Aorta (tissue), 5 donors: ENCODE results near the gene CDH20. TPM values are rescaled to one million over a fixed set of nuclear protein-coding genes. Genes with fewer than 3 reads are reported as not detected.

ENCODE experiments used
- ATAC-seq: fragments of 200-7000 bp; cut with Tn5 transposase; one replicate; pipeline ENCODE4 v1.9.1; 2022; ENCODE audit warnings: moderate library complexity; ENCODE audit not compliant: low FRiP score
- DNase-seq, 2 donors: peaks; one replicate each; pipeline ENCODE4 v3.0.0-alpha.2; 2020
- H3K27ac ChIP-seq, 2 donors: one replicate each; pipeline ENCODE4 v1.5.1; 2013; ENCODE audit warnings: low read length in 2 of 2, mild to moderate bottlenecking in 2 of 2, moderate library complexity in 2 of 2, control low read depth in 1 of 2, inconsistent platforms in 1 of 2, low read depth in 1 of 2
- H3K27me3 ChIP-seq, 2 donors: one replicate each; pipeline ENCODE4 v1.6.1; 2013; ENCODE audit warnings: control low read depth in 1 of 2, low read length in 1 of 2, mild to moderate bottlenecking in 1 of 2, moderate library complexity in 1 of 2; ENCODE audit not compliant: insufficient read depth in 2 of 2, control insufficient read depth in 1 of 2
- H3K36me3 ChIP-seq, 2 donors: one replicate each; pipeline ENCODE4 v1.6.1; 2013; ENCODE audit warnings: control low read depth in 1 of 2, low read length in 1 of 2, mild to moderate bottlenecking in 1 of 2; ENCODE audit not compliant: insufficient read depth in 2 of 2, control insufficient read depth in 1 of 2
- H3K4me1 ChIP-seq, 2 donors: one replicate each; pipeline ENCODE4 v1.6.1; 2013; ENCODE audit warnings: low read length in 2 of 2, control low read depth in 1 of 2, mild to moderate bottlenecking in 1 of 2, moderate library complexity in 1 of 2; ENCODE audit not compliant: insufficient read depth in 2 of 2, control insufficient read depth in 1 of 2
- H3K4me3 ChIP-seq, 2 donors: one replicate each; pipeline ENCODE4 v1.5.1; 2013; ENCODE audit warnings: low read length in 2 of 2, control low read depth in 1 of 2, mild to moderate bottlenecking in 1 of 2
- H3K9me3 ChIP-seq: one replicate; pipeline ENCODE4 v1.6.1; 2013; ENCODE audit warnings: mild to moderate bottlenecking, low read length; ENCODE audit not compliant: control insufficient read depth
- WGBS, 2 donors: extraction: QIAGEN DNeasy Blood & Tissue Kit; methylation state at CpG; one replicate each; pipeline ENCODE4 v1.1.7; 2013; 5-methylcytosine and 5-hydroxymethylcytosine counted together
- intact Hi-C, 2 donors: fragments of 100-400 bp; cut with DNase I; formaldehyde crosslinking; loops; one replicate each; pipeline versions ENCODE4 v1.14.2 to v1.15.0; 2022
- long read RNA-seq, 2 donors: library from polyadenylated mRNA; unstranded; transcript quantifications; one replicate each; pipeline ENCODE4 v2.0.0, GENCODE V29; 2020 to 2021
- polyA plus RNA-seq, 2 donors: library from polyadenylated mRNA; stranded (reverse); fragments of 200-250 nt; gene quantifications; one replicate each; pipeline ENCODE4 v1.2.3, GENCODE V29; 2013
- total RNA-seq, 2 donors: library from RNA; stranded (reverse); fragmentation: NEBNext Ultra II Directional; extraction: Animal tissue kit (Norgen Biotek cat#: 25700); gene quantifications; one replicate each; pipeline ENCODE4 v1.2.1, GENCODE V29; 2021
- donor health status: healthy with polysubstance abuse.
- donor health status: Bipolar disorder and iron deficiency.
- donor health status: DM: no; HTN: no; CAD: no.
- donor health status: DM: no; HTN: no; CAD: no.
- donor health status: DM: yes; HTN: yes; CAD: no.

CDH20 gene
- total RNA-seq (not detected), polyA plus RNA-seq (under 1 TPM in 1 of 2 donors, not detected in 1; 0.10 TPM)
- long read RNA-seq, donor 1, partial matches to known transcripts: 0 of 1 reads
- long read RNA-seq, donor 1, other reads (novel, unspliced or antisense): 1 of 1 reads
- long read RNA-seq, donor 2, partial matches to known transcripts: 0 of 7 reads
- long read RNA-seq, donor 2, other reads (novel, unspliced or antisense): 7 of 7 reads

DNA sequence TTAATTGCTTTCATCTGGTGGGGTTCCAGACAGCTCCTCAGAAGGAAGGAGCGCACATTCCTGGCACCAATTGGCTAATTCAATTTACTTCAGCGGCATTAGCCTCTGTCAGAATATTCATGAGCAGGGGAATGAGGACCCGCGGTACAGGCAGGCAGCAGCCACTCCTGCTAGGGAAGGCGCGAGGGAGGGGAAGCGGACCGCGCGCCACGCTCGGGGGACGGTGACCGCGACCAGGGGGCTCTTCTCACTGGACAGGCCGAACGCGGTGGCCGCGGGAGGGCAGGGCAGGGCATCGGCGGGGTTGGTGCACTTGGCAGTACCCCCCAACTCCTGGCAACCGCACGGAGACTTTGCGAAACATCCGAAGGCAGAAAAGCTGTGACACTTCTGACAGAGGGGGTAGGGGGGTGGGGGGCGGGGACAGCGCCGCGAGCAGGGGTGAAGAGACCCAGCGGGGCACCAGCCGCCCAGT is at the start of gene CDH20:
Gene CDH20 (plus strand): TSS at position 160 of the 475 bp plus-strand sequence.
- Histone ChIP-seq H3K9me3 (no peaks in the 10 kb centered on the region), H3K4me1 (no peaks in the 10 kb centered on the region), H3K27me3 (no peaks in the 10 kb centered on the region), H3K4me3 (no peak within 1 kb of the TSS), H3K36me3 (no peaks in the 10 kb centered on the region), H3K27ac (no peak within 1 kb of the TSS)
- ATAC-seq (no peak), DNase-seq (no peak)
- intact Hi-C loops: no loop called here
- 2 to 3% methylated on average over 26 to 32 of the region's 32 CpGs for WGBS, 2 donors

- DNase-seq: no peak
- Histone ChIP-seq H3K4me3 (no peak overlapping the region), H3K27me3 (no peaks in the 10 kb centered on the region), H3K27ac (no peak overlapping the region), H3K36me3 (no peaks in the 10 kb centered on the region), H3K4me1 (no peaks in the 10 kb centered on the region), H3K9me3 (peaks cover 3% of the 10 kb centered on the region)
- no peak for ATAC-seq
- intact Hi-C loops: no loop called here
- 79 to 82% methylated on average over 4 of the region's 4 CpGs for WGBS, 2 donors
Observed at GRCh38 chr18:61284039-61284438, 49.2 kb upstream of the CDH20 start.

DNA sequence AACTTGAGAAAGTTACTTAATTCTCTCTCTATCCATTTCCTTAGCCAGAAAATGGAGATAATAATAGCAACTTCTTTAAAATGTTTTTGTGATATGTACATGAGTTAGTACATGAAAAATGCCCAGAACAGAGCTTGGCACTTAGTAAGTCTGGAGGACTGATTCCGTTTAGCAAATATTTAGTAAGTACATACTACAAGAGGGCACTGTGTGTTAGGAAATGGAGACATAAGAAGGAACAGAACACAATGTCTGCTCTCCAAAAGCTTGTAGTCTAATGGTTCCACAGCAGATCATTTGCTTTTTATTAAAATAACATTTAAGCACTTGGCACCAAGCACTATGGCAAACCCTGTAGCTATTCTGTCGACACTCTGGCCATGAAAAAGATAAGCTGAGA is 47.5 kb upstream of the CDH20 start:
- peaks cover 2% of the 10 kb centered on the region for H3K9me3 ChIP-seq
- WGBS, 2 donors: 26 to 27% methylated on average over 2 of the region's 2 CpGs
- no peak for DNase-seq
- intact Hi-C loops: no loop called here
- no peak overlapping the region for H3K27ac ChIP-seq
- no peak for ATAC-seq
- no peaks in the 10 kb centered on the region for H3K27me3 ChIP-seq
- H3K36me3 ChIP-seq: no peaks in the 10 kb centered on the region
- H3K4me1 ChIP-seq: no peaks in the 10 kb centered on the region
- H3K4me3 ChIP-seq: no peak overlapping the region

GRCh38 chr18:61286867-61287266 is 46.4 kb upstream of the CDH20 start:
- Histone ChIP-seq H3K9me3 (peaks cover 2% of the 10 kb centered on the region), H3K4me1 (no peaks in the 10 kb centered on the region), H3K27ac (no peak overlapping the region), H3K4me3 (no peak overlapping the region), H3K27me3 (no peaks in the 10 kb centered on the region), H3K36me3 (no peaks in the 10 kb centered on the region)
- intact Hi-C loops: no loop called here
- DNase-seq (no peak), ATAC-seq (no peak)
- 70 to 76% methylated on average over 4 of the region's 4 CpGs for WGBS, 2 donors

DNA sequence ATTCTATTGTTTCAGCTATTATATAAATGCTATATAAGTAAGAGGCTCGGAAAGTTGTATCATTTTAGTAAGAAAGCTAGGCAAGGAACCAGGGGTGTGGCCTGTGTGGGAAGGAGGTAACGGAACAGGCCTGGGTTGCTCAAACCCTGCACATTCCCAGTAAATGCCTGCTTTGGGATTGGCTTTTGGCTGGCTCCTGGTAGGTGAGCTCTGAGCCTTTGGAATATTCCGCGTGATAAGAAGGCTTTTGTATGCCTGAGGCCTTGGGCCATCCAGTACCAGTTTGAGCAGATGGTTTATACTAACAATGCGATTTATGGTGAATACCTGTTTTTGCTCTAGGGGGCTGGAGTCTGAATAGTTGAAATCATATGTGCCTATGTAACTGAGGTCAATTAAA is 42.6 kb upstream of the CDH20 start:
- H3K27me3 ChIP-seq: peaks cover 0 to 2% of the 10 kb centered on the region in 2 donors
- intact Hi-C loops: no loop called here
- 94 to 95% methylated on average over 5 of the region's 5 CpGs for WGBS, 2 donors
- H3K4me3 ChIP-seq: no peak overlapping the region
- no peak overlapping the region for H3K27ac ChIP-seq
- H3K4me1 ChIP-seq: no peaks in the 10 kb centered on the region
- no peaks in the 10 kb centered on the region for H3K36me3 ChIP-seq
- ATAC-seq: no peak
- H3K9me3 ChIP-seq: no peaks in the 10 kb centered on the region
- no peak for DNase-seq

GRCh38 chr18:61292280-61293035 is 40.8 kb upstream of the CDH20 start:
- DNase-seq (no peak), ATAC-seq (no peak)
- intact Hi-C loops: no loop called here
- WGBS, 2 donors: 41 to 45% methylated on average over 4 of the region's 4 CpGs
- Histone ChIP-seq H3K9me3 (no peaks in the 10 kb centered on the region), H3K27ac (no peak overlapping the region), H3K36me3 (no peaks in the 10 kb centered on the region), H3K27me3 (peaks cover 0 to 2% of the 10 kb centered on the region in 2 donors), H3K4me1 (no peaks in the 10 kb centered on the region), H3K4me3 (no peak overlapping the region)

DNA sequence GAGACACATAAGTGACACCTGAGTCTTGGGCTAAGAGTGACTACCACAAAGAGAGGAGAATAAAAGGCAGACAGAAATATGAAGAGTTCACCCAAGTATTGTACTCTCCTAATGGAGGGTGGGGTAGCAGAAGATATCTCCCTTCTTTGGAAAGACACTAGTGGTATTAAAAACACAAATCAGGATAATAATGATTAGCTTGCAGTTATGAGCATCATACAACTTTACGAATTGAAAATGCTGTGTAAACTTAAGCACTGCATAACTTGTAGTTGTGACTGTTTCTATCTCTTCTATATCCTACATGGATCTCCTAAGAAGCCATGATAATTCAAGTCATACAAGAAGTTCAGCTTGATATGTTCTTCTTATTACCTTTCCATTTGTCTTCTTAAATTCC is 38.1 kb upstream of the CDH20 start:
- intact Hi-C loops: no loop called here
- Histone ChIP-seq H3K27me3 (peaks cover 0 to 2% of the 10 kb centered on the region in 2 donors), H3K36me3 (no peaks in the 10 kb centered on the region), H3K27ac (no peak overlapping the region), H3K4me1 (no peaks in the 10 kb centered on the region), H3K4me3 (no peak overlapping the region), H3K9me3 (no peaks in the 10 kb centered on the region)
- WGBS, 2 donors: 92 to 95% methylated on average over 1 of the region's 1 CpG
- no peak for DNase-seq
- ATAC-seq: no peak

DNA sequence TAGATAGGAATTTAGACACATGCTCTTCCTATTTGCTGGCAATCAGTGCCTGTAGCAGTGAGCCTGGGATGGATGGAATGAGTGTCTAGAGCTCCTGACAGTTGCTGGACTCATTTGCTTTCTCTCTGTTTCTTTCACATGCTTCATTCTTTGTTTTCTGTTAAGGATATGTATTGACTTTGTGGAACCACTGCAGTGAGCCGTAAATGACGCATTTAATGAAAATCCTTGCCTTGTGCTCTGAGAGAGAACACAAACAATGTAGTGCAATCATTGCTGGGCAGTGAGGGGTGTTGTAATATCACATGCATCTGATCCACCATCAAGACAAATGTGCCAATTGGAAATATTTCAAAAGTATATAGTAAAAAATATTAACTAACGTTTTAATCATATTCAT is 25.2 kb upstream of the CDH20 start:
- H3K4me3 ChIP-seq: no peak overlapping the region
- H3K9me3 ChIP-seq: no peaks in the 10 kb centered on the region
- intact Hi-C loops: no loop called here
- H3K4me1 ChIP-seq: no peaks in the 10 kb centered on the region
- ATAC-seq (no peak), DNase-seq (no peak)
- no peak overlapping the region for H3K27ac ChIP-seq
- no peaks in the 10 kb centered on the region for H3K27me3 ChIP-seq
- no peaks in the 10 kb centered on the region for H3K36me3 ChIP-seq
- WGBS, 2 donors: 51 to 63% methylated on average over 3 of the region's 3 CpGs

DNA sequence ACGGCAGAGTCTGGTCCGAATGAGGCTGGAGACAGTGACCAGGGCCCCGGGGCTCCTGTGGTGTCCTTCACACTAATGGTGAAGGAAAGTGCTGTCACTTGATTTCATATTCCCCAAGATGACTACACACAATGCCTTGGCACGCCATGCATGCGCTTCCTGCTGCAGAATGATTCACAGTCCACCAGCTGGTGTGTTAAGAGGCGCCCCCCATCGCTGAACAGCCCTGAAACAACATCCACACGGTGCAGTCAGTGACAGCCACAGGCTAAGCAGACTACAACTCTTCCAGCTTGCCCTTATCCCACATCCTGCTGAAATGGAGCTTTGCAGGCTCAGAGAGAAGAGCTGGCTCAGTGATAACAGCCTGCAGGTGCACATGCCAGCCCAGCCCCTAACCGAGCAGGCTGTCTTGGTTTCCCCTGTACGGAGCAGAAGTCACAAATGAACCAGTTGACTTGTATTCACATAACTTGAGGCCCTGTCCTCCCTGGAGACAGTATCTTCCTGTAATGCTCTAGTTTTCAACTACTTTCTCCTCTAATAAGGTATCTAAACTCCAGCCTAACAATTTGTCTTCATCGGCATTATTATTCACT is 24.3 kb upstream of the CDH20 start:
- H3K27ac ChIP-seq: no peak overlapping the region
- H3K4me3 ChIP-seq: no peak overlapping the region
- DNase-seq: no peak
- H3K36me3 ChIP-seq: no peaks in the 10 kb centered on the region
- intact Hi-C loops: no loop called here
- no peaks in the 10 kb centered on the region for H3K9me3 ChIP-seq
- no peaks in the 10 kb centered on the region for H3K4me1 ChIP-seq
- WGBS, 2 donors: 66 to 71% methylated on average over 11 of the region's 11 CpGs
- ATAC-seq: no peak
- no peaks in the 10 kb centered on the region for H3K27me3 ChIP-seq
